GM21360 (cell line): Measurements from ENCODE around the gene AKAP5.

Experiments used
- ATAC-seq: cut with Tn5 transposase; IDR thresholded peaks from one replicate; pipeline ENCODE4 v1.9.1; 2021; ENCODE audit warnings: mild to moderate bottlenecking, moderate library complexity; ENCODE audit not compliant: unreplicated experiment

The AKAP5 gene

GRCh38 chr14:64459405-64460136 is 5.7 kb upstream of the AKAP5 start:
- ATAC-seq, result no peak

DNA sequence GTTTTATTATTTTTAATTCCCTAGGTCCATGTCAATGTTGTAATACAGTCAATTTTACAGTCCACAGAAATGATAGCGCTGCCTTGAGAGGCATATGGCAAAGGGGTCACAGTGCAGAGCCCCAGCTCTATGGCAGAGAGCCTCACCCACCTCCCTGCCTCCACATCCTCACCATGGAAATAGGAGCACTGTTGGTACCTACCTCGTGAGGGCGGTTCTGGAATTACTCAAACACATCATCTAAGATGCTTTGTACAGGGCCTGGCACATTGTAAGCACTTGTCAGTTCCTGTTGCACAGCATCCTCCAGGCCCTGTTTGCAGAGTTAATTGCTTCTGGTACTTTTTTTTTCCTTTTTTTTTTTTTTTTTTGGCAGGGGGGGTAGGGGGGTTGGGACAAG is 4.1 kb upstream of the AKAP5 start:
- no peak for ATAC-seq

DNA sequence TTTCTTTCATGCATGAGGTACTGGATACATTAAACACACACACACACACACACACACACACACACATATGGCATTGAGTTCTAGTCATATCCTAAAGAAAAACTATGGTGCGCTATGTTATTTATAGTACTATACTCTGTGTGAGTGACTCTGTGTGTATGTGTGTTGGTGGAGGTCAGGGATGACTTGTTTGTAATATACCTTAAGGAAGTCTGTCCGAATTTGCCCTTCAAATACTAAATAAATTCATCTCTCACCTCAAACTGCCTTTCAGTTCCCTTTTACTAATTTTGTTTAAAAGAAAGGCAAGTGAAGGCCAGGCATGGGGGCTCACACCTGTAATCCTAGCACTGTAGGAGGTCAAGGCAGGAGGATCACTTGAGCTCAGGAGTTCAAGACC is 2.1 kb upstream of the AKAP5 start:
- ATAC-seq, result no peak

GRCh38 chr14:64463873-64464272 is 1.4 kb upstream of the AKAP5 start:
- ATAC-seq, result no peak

DNA sequence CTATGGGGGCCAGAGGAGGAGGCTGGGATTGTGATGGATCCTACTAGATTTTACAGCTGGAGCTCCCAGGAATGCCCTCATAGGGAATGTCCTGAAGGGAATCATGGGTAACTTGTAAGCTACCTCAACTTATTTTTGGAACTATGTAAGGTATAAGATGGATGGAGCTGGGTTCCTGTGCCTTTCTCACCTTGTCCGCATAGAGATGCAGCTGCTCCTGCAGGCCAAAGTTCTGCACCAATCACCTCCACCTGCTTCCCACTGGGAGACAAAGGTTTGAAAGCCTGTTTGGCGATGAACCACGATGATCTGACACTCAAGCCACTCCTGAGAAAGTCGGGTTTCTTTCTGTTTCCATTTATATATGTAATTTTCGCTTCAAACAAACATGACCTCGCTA is 648 bp upstream of the AKAP5 start:
- no peak for ATAC-seq

- no peak for ATAC-seq
Observed at GRCh38 chr14:64465831-64466554, 694 bp downstream of the AKAP5 start.

- ATAC-seq, result no peak
Observed at GRCh38 chr14:64467101-64467500, 1.8 kb downstream of the AKAP5 start.

DNA sequence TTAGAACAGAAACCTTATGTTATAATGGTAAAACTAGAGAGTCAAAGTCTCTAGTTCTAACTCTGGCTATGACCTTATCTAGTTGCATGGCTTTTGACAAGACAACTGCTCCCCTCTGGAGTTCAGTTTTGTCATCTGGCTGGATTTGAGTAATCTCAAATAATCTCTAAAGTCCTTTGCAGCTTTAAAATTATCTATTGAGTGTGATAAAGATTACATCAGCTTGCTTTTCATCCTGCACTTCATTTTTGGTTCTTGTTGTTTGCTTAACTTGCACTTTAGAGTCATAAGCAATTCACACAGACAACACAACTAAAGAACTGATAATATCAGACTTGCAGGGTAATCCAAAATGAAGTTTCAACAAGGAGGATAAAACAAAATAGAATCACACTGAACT is 2.3 kb downstream of the AKAP5 start:
- ATAC-seq, result no peak

DNA sequence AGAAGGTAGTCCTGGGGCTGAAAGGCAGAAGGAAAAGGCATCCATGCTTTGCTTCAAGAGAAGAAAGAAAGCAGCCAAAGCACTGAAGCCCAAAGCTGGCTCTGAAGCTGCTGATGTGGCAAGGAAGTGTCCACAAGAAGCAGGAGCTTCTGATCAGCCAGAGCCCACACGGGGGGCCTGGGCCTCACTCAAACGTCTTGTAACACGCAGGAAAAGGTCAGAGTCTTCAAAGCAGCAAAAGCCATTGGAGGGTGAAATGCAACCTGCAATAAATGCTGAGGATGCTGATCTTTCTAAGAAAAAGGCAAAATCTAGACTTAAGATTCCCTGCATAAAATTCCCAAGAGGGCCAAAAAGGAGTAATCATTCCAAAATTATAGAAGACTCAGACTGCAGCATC is 3.2 kb downstream of the AKAP5 start:
- ATAC-seq, result no peak

GRCh38 chr14:64474041-64474440 is 8.7 kb downstream of the AKAP5 start:
- ATAC-seq, result no peak

DNA sequence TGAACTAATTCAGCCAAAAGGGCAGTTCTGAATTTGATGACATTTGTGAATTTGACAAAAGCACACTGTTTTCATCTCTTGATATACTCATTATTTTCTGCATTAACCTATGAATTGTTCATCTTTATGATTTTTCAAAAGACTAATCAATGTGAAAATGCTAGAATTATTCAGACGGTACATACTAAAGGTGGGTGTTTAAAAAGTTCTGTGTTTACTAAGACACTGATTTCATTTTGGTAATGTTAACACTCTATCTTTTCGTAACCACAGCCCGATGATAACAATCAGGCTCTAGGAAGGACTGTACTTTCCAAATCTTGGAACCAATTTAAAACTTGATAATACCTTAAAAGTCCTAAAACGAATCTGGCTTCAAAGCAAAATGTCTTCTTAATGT is 9.4 kb downstream of the AKAP5 start:
- no peak for ATAC-seq

- ATAC-seq, result no peak
Observed at GRCh38 chr14:64475585-64476273, 10.4 kb downstream of the AKAP5 start.

DNA sequence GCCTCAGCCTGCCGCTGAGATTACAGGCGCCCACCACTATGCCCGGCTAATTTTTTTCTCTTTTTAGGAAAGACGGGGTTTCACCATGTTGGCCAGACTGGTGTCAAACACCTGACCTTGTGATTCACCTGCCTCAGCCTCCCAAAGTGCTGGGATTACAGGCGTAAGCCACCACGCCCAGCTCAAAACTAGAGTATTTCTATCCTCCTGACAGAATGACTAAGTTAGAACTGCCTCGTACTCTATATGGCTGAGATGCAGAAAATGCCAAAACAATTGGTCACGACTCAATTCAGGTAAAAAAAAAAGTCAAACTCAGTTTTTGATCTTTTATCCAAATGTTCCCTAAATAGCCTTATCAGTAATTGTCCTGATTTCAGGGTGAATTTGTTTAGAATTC is 11.1 kb downstream of the AKAP5 start:
- no peak for ATAC-seq

- ATAC-seq, result no peak
Observed at GRCh38 chr14:64478634-64479250, 13.4 kb downstream of the AKAP5 start.

- ATAC-seq, result no peak
Observed at GRCh38 chr14:64488590-64489099, 23.3 kb downstream of the AKAP5 start.

DNA sequence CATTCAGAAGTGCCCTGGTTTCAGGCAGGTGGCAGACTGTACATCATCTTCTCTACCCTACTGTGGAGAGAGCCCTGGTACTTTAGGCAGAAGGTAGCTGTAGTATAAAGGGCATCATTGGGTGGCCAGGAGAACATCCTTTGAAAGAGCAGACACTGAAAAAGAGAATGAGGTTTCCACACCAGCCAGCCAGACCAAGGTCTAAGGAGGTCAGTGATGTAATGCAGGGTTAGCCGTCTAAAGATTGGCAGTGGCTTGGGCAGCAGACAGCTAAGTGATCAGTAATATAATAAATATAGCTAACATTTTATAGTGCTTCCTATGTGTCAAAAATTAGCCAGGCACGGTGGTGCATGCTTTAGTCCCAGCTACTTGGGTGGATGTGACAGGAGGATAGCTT is 26.3 kb downstream of the AKAP5 start:
- no peak for ATAC-seq

GRCh38 chr14:64493455-64493854 is 28.2 kb downstream of the AKAP5 start:
- ATAC-seq, result no peak

DNA sequence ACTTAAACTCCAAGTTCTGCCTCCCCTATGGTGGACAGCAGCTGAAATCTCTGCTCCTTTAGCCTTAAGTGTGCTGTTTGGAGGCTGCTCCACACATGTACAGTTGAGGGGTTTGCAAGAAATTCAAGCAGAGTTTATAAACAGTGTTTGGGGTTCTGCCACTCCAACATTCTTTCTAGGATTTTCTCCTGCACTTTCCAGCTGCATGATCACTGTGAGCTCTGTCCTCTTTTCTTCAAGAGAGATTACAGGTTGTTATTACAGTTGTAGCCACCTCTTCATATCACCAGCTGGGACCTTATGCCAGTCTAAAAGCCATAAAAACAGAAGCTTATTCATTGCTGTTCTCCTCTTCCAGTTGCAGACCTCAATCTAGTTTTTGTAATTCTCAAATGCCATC is 30.0 kb downstream of the AKAP5 start:
- no peak for ATAC-seq

GRCh38 chr14:64496764-64497163 is 31.5 kb downstream of the AKAP5 start:
- ATAC-seq, result no peak

- no peak for ATAC-seq
Observed at GRCh38 chr14:64500088-64500487, 34.8 kb downstream of the AKAP5 start.

GRCh38 chr14:64501411-64502171 is 36.3 kb downstream of the AKAP5 start:
- ATAC-seq, result no peak
